H9 (cell line): ENCODE data around the gene FUT8. TPM values are rescaled to one million over a fixed set of nuclear protein-coding genes. Genes with fewer than 3 reads are reported as not detected.

ENCODE experiments used
- DNase-seq: peaks from one replicate; pipeline ENCODE4 v3.0.0-alpha.2; 2017
- H2AFZ ChIP-seq: one replicate; pipeline ENCODE4 v1.6.1; 2013; ENCODE audit warnings: mild to moderate bottlenecking, low read length, control low read depth, moderate library complexity
- H2AK5ac ChIP-seq: 2 replicates; pipeline ENCODE4 v1.6.1; 2013; ENCODE audit warnings: low read length, control low read depth, mixed read lengths; ENCODE audit not compliant: insufficient read length
- H2BK120ac ChIP-seq: one replicate; pipeline ENCODE4 v1.6.1; 2013; ENCODE audit warnings: low read depth, mild to moderate bottlenecking, low read length, control low read depth, inconsistent platforms; ENCODE audit not compliant: poor library complexity, severe bottlenecking
- H2BK12ac ChIP-seq: 2 replicates; pipeline ENCODE4 v1.6.1; 2013; ENCODE audit warnings: low read length, control low read depth, mixed read lengths, low read depth; ENCODE audit not compliant: insufficient read length
- H2BK15ac ChIP-seq: 2 replicates; pipeline ENCODE4 v1.6.1; 2013; ENCODE audit warnings: low read depth, low read length, control low read depth
- H2BK20ac ChIP-seq: one replicate; pipeline ENCODE4 v1.6.1; 2013; ENCODE audit warnings: low read depth, mild to moderate bottlenecking, low read length, control low read depth, inconsistent platforms; ENCODE audit not compliant: poor library complexity, severe bottlenecking
- H2BK5ac ChIP-seq: 2 replicates; pipeline ENCODE4 v1.6.1; 2013; ENCODE audit warnings: low read length, control low read depth, mixed read lengths; ENCODE audit not compliant: insufficient read length
- H3K14ac ChIP-seq: 2 replicates; pipeline ENCODE4 v1.6.1; 2013; ENCODE audit warnings: low read length, control low read depth; ENCODE audit not compliant: insufficient read depth
- H3K18ac ChIP-seq: 2 replicates; pipeline ENCODE4 v1.6.1; 2013; ENCODE audit warnings: low read depth, mild to moderate bottlenecking, mixed read lengths, low read length, control low read depth; ENCODE audit not compliant: insufficient read length
- H3K23ac ChIP-seq: 2 replicates; pipeline ENCODE4 v1.6.1; 2013; ENCODE audit warnings: low read length, control low read depth, mixed read lengths, low read depth; ENCODE audit not compliant: insufficient read length
- H3K23me2 ChIP-seq: 2 replicates; pipeline ENCODE4 v1.6.1; 2013; ENCODE audit warnings: low read depth, mild to moderate bottlenecking, mixed read lengths, low read length, control low read depth; ENCODE audit not compliant: insufficient read length, poor library complexity, severe bottlenecking
- H3K27ac ChIP-seq: 2 replicates; pipeline ENCODE4 v1.5.1; 2013; ENCODE audit warnings: low read length, control low read depth, mixed read lengths, low read depth; ENCODE audit not compliant: insufficient read length
- H3K27me3 ChIP-seq: 2 replicates; pipeline ENCODE4 v1.6.1; 2013; ENCODE audit warnings: low read length, control low read depth, inconsistent platforms; ENCODE audit not compliant: insufficient read depth
- H3K4ac ChIP-seq: 2 replicates; pipeline ENCODE4 v1.6.1; 2013; ENCODE audit warnings: low read depth, mild to moderate bottlenecking, control low read depth, inconsistent platforms, low read length, moderate library complexity
- H3K4me1 ChIP-seq: 2 replicates; pipeline ENCODE4 v1.6.1; 2013; ENCODE audit warnings: low read length, control low read depth, inconsistent platforms; ENCODE audit not compliant: insufficient read depth
- H3K4me2 ChIP-seq: 2 replicates; pipeline ENCODE4 v1.6.1; 2013; ENCODE audit warnings: low read length, control low read depth, mixed read lengths; ENCODE audit not compliant: insufficient read length, insufficient read depth
- H3K56ac ChIP-seq: 2 replicates; pipeline ENCODE4 v1.6.1; 2013; ENCODE audit warnings: low read depth, mild to moderate bottlenecking, mixed read lengths, low read length, control low read depth; ENCODE audit not compliant: insufficient read length
- H3K79me1 ChIP-seq: 2 replicates; pipeline ENCODE4 v1.6.1; 2013; ENCODE audit warnings: low read depth, mild to moderate bottlenecking, moderate library complexity, low read length, control low read depth, inconsistent platforms; ENCODE audit not compliant: insufficient read depth, poor library complexity, severe bottlenecking
- H3K79me2 ChIP-seq: 2 replicates; pipeline ENCODE4 v1.6.1; 2013; ENCODE audit warnings: low read length, control low read depth, inconsistent platforms; ENCODE audit not compliant: insufficient read depth
- H3K9ac ChIP-seq: 2 replicates; pipeline ENCODE4 v1.6.1; 2013; ENCODE audit warnings: low read length, control low read depth, mixed read lengths; ENCODE audit not compliant: insufficient read length; ENCODE audit errors: extremely low read depth
- H3K9me3 ChIP-seq: one replicate; pipeline ENCODE4 v1.6.1; 2013; ENCODE audit warnings: low read depth, low read length, inconsistent platforms; ENCODE audit not compliant: control insufficient read depth
- H3T11ph ChIP-seq: one replicate; pipeline ENCODE4 v1.6.1; 2013; ENCODE audit warnings: mild to moderate bottlenecking, low read length, control low read depth, inconsistent platforms
- H4K20me1 ChIP-seq: one replicate; pipeline ENCODE4 v1.6.1; 2013; ENCODE audit not compliant: control insufficient read depth, insufficient read length, insufficient read depth
- H4K5ac ChIP-seq: 2 replicates; pipeline ENCODE4 v1.6.1; 2013; ENCODE audit warnings: low read depth, mild to moderate bottlenecking, mixed read lengths, low read length, control low read depth; ENCODE audit not compliant: insufficient read length
- H4K8ac ChIP-seq: replicated peaks from 2 replicates; pipeline ENCODE4 v1.6.1; 2013; ENCODE audit warnings: low read length, control low read depth, mixed read lengths, low read depth; ENCODE audit not compliant: insufficient read length
- H4K91ac ChIP-seq: 2 replicates; pipeline ENCODE4 v1.6.1; 2013; ENCODE audit warnings: low read depth, mild to moderate bottlenecking, moderate library complexity, mixed read lengths, low read length, control low read depth; ENCODE audit not compliant: insufficient read length
- H3K27ac Mint-ChIP-seq, 3 experiments: 2 replicates in 2 of 3; 3 replicates in 1 of 3; pipeline ENCODE4 v1.8.0; 2020 to 2021; ENCODE audit warnings: mixed read lengths in 3 of 3, mild to moderate bottlenecking in 1 of 3, moderate library complexity in 1 of 3
- H3K27me3 Mint-ChIP-seq: 2 replicates; pipeline ENCODE4 v1.8.0; 2021; ENCODE audit warnings: low read depth, mild to moderate bottlenecking, moderate library complexity, mixed read lengths
- H3K36me3 Mint-ChIP-seq, 3 experiments: 2 replicates in 2 of 3; 3 replicates in 1 of 3; pipeline ENCODE4 v1.8.0; 2020 to 2021; ENCODE audit warnings: low read depth in 3 of 3, mixed read lengths in 3 of 3; ENCODE audit not compliant: insufficient read depth in 1 of 3
- H3K4me1 Mint-ChIP-seq, 2 experiments: 2 replicates each; pipeline ENCODE4 v1.8.0; 2020; ENCODE audit warnings: mixed read lengths in 2 of 2
- H3K4me3 Mint-ChIP-seq, 2 experiments: 2 replicates in 1 of 2; 3 replicates in 1 of 2; pipeline ENCODE4 v1.8.0; 2020 to 2021; ENCODE audit warnings: mild to moderate bottlenecking in 2 of 2, mixed read lengths in 2 of 2, moderate library complexity in 1 of 2
- H3K9me3 Mint-ChIP-seq, 2 experiments: 2 replicates in 1 of 2; 3 replicates in 1 of 2; pipeline ENCODE4 v1.8.0; 2020; ENCODE audit warnings: mild to moderate bottlenecking in 2 of 2, mixed read lengths in 2 of 2, moderate library complexity in 1 of 2
- WGBS: extraction: QIAGEN DNeasy Blood & Tissue Kit; methylation state at CpG from one replicate; pipeline ENCODE4 v1.1.7; 2013; ENCODE audit warnings: missing lambda C conversion rate, low lambda C conversion rate, mixed read lengths; ENCODE audit not compliant: insufficient read length; ENCODE audit errors: extremely low coverage; 5-methylcytosine and 5-hydroxymethylcytosine counted together
- total RNA-seq: library from RNA; stranded (reverse); gene quantifications from 2 replicates; pipeline ENCODE4 v1.2.1, GENCODE V29; 2021
- TF ChIP-seq, protein P1 (sequence below): fragments of 200-600 bp; sonication (generic); conservative IDR thresholded peaks from 3 replicates; pipeline ENCODE4 v1.8.0; 2021; ENCODE audit warnings: antibody characterized with exemption, mild to moderate bottlenecking

Gene FUT8
- total RNA-seq, 1 experiment from 2014 or later = 44.3 TPM

DNA sequence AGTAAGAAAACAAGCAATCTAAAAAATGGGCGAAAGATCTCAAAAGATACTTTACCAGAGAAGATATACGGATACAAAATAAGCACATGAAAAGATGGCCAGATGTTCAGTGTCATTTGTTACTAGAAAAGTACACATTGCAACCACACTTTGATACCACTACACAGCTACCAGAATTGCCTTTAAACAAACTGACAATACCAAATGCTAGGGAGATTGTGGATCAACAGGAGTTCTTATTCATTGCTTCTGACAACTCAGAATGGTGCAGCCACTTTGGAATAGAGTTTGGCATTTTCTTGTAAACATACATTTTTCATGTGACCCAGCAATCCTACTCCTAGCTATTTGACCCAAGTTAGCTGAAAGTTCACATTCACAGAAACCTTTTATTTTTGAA, 136.3 kb downstream of the FUT8 start:
- Histone ChIP-seq H3K23ac (no peak overlapping the region), H2AFZ (no peak overlapping the region), H3K27ac (no peak overlapping the region), H3K4me2 (no peak overlapping the region), H4K91ac (no peak overlapping the region), H2BK120ac (no peak overlapping the region), H3K18ac (no peak overlapping the region), H3K9me3 (no peaks in the 10 kb centered on the region), H2BK15ac (no peak overlapping the region), H3K9ac (no peak overlapping the region), H4K20me1 (no peaks in the 10 kb centered on the region), H4K8ac (no peak overlapping the region), H2BK5ac (no peak overlapping the region), H2BK12ac (no peak overlapping the region), H3K14ac (no peak overlapping the region), H3K27me3 (no peaks in the 10 kb centered on the region), H3K4ac (no peak overlapping the region), H3K23me2 (no peaks in the 10 kb centered on the region), H3K79me2 (no peaks in the 10 kb centered on the region), H2BK20ac (no peak overlapping the region), H3T11ph (no peak overlapping the region), H2AK5ac (no peak overlapping the region), H3K4me1 (no peaks in the 10 kb centered on the region), H3K79me1 (no peaks in the 10 kb centered on the region), H3K56ac (no peak overlapping the region), H4K5ac (no peak overlapping the region)
- Mint-ChIP-seq H3K9me3 (no peaks in the 10 kb centered on the region), H3K27ac (no peak overlapping the region), H3K36me3 (no peaks in the 10 kb centered on the region), H3K4me3 (no peak overlapping the region), H3K27me3 (no peaks in the 10 kb centered on the region), H3K4me1 (peaks cover 4 to 6% of the 10 kb centered on the region in 2 experiments)
- TF ChIP-seq, protein P1, sequence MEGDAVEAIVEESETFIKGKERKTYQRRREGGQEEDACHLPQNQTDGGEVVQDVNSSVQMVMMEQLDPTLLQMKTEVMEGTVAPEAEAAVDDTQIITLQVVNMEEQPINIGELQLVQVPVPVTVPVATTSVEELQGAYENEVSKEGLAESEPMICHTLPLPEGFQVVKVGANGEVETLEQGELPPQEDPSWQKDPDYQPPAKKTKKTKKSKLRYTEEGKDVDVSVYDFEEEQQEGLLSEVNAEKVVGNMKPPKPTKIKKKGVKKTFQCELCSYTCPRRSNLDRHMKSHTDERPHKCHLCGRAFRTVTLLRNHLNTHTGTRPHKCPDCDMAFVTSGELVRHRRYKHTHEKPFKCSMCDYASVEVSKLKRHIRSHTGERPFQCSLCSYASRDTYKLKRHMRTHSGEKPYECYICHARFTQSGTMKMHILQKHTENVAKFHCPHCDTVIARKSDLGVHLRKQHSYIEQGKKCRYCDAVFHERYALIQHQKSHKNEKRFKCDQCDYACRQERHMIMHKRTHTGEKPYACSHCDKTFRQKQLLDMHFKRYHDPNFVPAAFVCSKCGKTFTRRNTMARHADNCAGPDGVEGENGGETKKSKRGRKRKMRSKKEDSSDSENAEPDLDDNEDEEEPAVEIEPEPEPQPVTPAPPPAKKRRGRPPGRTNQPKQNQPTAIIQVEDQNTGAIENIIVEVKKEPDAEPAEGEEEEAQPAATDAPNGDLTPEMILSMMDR = no peak
- no peak for DNase-seq
- WGBS = no CpG with 5 or more reads among the region's 2 CpGs
